GM12892 (cell line): ENCODE measurements around the gene JAKMIP1.
A peak's percentile ranks its signal among the peaks of the same experiment; 100 is the strongest.
"Not testable (repeated sequence)": the region's sequence is repeated elsewhere in the genome, so short reads cannot be mapped to it uniquely, and the experiment has no call there.

Experiments used
- DNase-seq: peaks from one replicate; pipeline ENCODE4 v3.0.0; 2011; ENCODE audit not compliant: insufficient read length
- FAIRE-seq: peaks from 2 replicates; lab custom pipeline; 2011; peaks lifted over from hg19 to GRCh38; lab: Jason Lieb, UNC
- POLR2A ChIP-seq: IDR thresholded peaks from 2 replicates; pipeline ENCODE4 v1.6.1; 2011; ENCODE audit warnings: low read depth, low read length, control low read depth
- POLR2AphosphoS5 ChIP-seq: IDR thresholded peaks from 2 replicates; pipeline ENCODE4 v1.6.1; 2011; ENCODE audit warnings: low read depth, low read length, control low read depth
- TAF1 ChIP-seq: IDR thresholded peaks from 2 replicates; pipeline ENCODE4 v1.6.1; 2011; ENCODE audit warnings: low read depth, mild to moderate bottlenecking, control low read depth, low read length, borderline replicate concordance

Gene JAKMIP1

DNA sequence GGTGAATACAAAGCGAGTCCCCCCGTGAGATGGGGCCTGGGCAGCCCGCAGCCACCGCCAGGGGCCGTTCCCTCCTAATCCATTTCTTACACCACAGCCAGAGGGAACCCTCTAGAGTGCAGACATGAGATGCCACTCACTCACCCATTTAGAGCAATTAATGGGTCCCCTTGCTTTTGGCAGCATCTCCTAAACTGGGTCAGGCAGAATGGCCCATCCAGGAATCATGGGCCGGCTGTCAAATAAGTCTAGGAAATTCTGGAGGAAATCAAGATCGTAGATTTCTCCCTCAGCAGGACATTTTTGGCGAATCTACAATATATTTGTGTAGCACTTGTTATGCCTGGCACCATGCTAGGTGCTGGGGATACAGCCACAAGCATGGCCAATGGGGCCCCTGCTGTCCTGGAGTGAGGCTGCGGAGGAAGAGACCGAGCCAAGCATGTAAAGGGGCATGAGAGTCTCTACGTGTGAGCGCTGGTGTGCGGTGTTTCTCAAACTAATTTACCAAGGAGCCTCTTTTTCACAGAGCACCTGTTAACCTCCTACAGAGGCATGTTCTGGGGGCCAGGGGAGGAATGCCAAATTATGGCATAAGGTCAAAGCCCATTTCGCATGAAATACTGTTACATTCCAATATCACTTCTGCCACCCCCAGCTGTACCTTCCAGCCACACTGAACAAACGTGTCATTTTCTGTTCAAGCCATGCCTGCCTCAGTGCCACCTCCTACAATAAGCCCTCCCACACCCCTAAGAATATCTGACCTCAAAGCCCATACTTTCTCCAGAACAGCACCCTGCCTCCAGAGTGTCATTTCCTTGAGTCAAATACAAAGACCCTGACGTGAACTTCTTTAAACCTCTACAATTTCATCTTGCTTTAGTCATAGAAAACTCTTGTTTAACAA is 28.1 kb upstream of the JAKMIP1 start:
- FAIRE-seq (no peak), DNase-seq (no peak)
- TF ChIP-seq TAF1, result no peak
- no peak for TF ChIP-seq POLR2A
- TF ChIP-seq POLR2AphosphoS5, result no peak

- DNase-seq (no peak), FAIRE-seq (no peak)
- TF ChIP-seq POLR2AphosphoS5, result no peak
- no peak for TF ChIP-seq POLR2A
- TF ChIP-seq TAF1, result no peak
Measured at GRCh38 chr4:6227412-6228157, 27.2 kb upstream of the JAKMIP1 start.

DNA sequence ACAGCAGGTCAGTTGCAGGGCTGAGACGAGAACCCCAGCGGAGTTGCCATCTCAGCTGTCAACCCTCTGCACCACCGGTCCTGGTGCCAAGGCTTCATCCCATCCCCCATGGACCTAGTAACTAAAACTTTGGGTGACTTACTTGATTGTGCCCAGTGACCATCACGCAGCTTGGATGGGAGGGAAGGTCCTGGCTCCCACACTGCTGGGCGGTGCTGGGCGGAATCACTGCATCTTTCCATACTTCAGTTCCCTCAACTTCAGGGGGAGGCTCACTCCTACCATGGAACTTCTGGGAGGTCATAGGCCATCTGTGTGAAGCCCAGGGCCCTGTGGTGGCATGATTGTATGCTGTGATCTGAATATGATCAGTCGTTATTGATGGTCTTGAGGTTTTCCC is 26.2 kb upstream of the JAKMIP1 start:
- DNase-seq (no peak), FAIRE-seq (no peak)
- TF ChIP-seq TAF1, result no peak
- no peak for TF ChIP-seq POLR2A
- TF ChIP-seq POLR2AphosphoS5, result no peak

DNA sequence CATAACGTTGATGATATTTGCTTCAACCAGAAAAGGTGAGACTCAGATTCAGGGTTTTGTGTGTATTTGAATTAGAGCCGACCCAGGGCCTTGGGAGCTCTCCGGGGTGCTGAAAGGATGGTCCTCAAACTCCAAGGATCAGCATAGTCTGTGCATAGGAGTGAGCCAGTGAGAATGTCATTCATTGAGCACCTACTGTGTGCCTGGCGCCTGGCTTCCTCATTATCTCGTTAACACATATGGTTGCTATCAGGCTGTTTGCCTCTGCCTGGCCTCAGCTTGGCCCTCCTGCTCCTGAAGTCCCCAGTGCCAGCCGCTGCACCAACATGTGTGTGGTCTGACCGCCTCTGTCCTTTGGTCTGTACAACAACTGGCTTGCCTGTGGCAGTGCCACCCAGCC is 25.1 kb upstream of the JAKMIP1 start:
- no peak for DNase-seq
- FAIRE-seq, result peak; percentile 57
- TF ChIP-seq TAF1, result no peak
- no peak for TF ChIP-seq POLR2A
- no peak for TF ChIP-seq POLR2AphosphoS5

DNA sequence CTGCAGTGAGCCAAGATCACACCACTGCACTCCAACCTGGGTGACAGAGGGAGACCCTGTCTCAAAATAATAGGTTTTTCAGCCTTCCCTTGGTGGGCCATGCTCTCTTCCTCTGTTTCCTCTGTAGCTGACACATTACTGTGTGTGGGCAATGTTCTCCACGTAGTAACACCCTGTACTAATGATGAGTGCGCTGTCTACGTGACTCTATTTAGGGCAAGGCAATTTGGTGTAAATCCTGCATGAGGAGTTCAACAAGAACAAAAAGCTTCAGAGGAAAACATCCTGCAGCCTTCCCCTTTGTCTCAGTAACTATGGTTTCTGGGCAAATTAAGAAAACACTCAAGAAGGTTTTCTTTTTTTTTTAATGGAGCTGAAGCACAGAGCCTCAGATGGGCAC is 24.4 kb upstream of the JAKMIP1 start:
- no peak for FAIRE-seq
- no peak for DNase-seq
- TF ChIP-seq TAF1 (no peak), POLR2A (no peak), POLR2AphosphoS5 (no peak)

DNA sequence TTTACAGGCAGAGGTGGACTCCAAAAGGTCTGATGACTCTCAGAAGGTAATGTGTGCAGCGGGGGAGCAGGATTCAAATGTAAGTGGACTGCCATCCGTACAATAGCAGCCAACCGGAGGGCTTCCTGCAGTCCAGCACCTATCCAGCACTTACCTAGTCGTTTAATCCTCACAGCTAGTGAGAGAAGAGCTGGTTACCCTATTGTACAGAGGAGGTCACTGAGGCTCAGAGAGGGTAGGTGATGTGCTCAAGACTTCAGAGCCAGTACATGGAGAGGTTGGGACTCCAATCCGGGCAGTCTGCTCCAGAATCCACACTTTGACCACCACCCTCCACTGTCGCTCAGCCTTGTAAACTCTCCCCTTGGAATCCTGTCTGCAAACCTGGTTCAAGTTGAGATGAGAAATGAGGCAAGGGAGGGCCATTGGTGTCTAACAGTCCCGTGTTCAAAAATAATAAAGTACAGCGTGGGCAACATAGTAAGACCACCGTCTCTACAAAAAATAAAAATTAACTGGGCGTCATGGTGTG is 22.5 kb upstream of the JAKMIP1 start:
- TF ChIP-seq TAF1 (no peak), POLR2AphosphoS5 (no peak), POLR2A (no peak)
- no peak for FAIRE-seq
- DNase-seq, result no peak

- no peak for DNase-seq
- TF ChIP-seq POLR2AphosphoS5, result no peak
- no peak for TF ChIP-seq POLR2A
- TF ChIP-seq TAF1, result no peak
- no peak for FAIRE-seq
Measured at GRCh38 chr4:6221851-6222760, 21.8 kb upstream of the JAKMIP1 start.

DNA sequence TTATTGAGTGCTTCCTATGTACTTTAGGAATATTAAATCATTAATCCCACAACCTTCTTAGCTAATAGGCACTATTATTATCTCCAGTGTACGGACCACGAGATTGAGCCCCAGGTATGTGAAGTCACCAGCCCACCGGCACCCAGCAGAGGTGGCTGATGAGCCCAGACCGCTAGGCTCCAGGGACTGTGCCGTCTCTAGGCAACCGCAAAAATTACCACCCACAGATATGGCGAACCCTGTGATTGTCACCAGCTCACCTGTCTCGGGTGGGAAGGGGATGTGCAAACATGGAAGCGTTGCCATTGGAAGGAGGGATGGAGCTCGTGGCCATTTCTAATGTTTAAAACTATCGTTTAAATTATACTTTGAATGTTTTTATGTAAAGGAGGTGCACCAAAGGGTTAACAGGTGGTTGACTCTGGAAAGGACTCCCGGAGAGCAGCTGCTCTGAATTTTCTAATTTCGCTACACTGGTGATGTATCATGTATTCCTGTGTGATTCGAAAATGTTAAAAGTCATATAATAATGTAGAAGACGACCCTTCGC is 21.0 kb upstream of the JAKMIP1 start:
- FAIRE-seq, result no peak
- no peak for TF ChIP-seq POLR2A
- no peak for TF ChIP-seq POLR2AphosphoS5
- no peak for DNase-seq

GRCh38 chr4:6217716-6218381 is 17.5 kb upstream of the JAKMIP1 start:
- DNase-seq, result no peak

DNA sequence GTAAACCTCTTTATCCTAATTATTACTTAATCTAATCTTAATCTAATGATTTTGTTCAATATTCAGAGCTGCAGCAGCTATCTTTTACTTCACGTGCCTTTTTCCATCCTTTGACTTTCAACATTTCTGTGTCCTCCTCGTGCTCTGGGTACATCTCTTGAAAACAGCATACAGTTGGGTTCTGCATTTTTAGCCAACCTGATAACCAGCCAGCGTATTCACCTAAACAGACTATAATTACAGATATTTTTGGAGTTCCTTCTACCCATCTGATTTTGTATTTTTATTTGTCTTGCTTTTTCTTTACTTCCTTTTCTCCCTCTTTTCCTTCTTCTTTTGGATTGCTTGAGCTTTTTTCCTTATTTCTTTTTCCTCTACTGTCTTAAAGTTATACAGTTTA is 16.2 kb upstream of the JAKMIP1 start:
- FAIRE-seq, result no peak
- no peak for DNase-seq
- no peak for TF ChIP-seq POLR2AphosphoS5
- no peak for TF ChIP-seq POLR2A
- TF ChIP-seq TAF1, result no peak

More at GRCh38 chr4:6217716-6218381, 17.5 kb upstream of the JAKMIP1 start:
- TF ChIP-seq POLR2A, result no peak
- peak; percentile 82 for FAIRE-seq

GRCh38 chr4:6209921-6210320 is 9.6 kb upstream of the JAKMIP1 start:
- no peak for TF ChIP-seq POLR2AphosphoS5
- TF ChIP-seq TAF1, result no peak
- TF ChIP-seq POLR2A, result no peak
- FAIRE-seq (no peak), DNase-seq (no peak)

DNA sequence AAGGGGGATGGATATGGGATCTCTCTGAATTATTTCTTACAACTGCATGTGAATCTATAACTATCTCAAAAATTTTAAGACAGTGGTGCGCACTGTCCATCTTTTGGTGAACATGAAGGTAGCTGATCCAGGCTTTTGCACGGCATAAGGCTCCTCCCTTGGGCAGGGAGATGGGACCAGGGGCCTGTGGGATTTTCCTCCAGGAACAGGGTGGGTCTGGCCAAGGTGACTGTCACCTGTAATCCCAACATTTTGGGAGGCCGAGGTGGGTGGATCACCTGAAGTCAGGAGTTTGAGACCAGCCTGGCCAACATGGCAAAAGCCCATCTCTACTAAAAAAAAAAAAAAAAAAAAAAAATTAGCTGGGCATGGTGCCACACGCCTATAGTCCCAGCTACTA is 8.9 kb upstream of the JAKMIP1 start:
- not testable (repeated sequence) for DNase-seq, FAIRE-seq
